GM12878 (cell line): ENCODE data around the gene PTCRA. TPM values are rescaled to one million over a fixed set of nuclear protein-coding genes. Genes with fewer than 3 reads are reported as not detected.

ENCODE experiments used
- ATAC-seq: fragments of 200-7000 bp; cut with Tn5 transposase; 3 replicates; pipeline ENCODE4 v1.9.1; 2020; ENCODE audit warnings: mild to moderate bottlenecking, moderate library complexity
- BruUV-seq: library from RNA; stranded (reverse); fragments of 400-500 nt; replicated peaks from 2 replicates; lab custom pipeline; 2021; lab: Mats Ljungman, UMichigan
- CTCF ChIA-PET: fragments of 300-600 bp; sonication (Branson Sonifier 250); formaldehyde crosslinking; extraction: SDS; loops from one replicate; lab custom pipeline; 2021; ENCODE audit warnings: inconsistent platforms; lab: Yijun Ruan, JAX
- POLR2A ChIA-PET: fragments of 350-600 bp; formaldehyde crosslinking; extraction: SDS; loops from one replicate; lab custom pipeline; 2021; ENCODE audit warnings: inconsistent platforms; lab: Charles Lee
- RAD21 ChIA-PET: fragments of 300-600 bp; sonication (Branson Sonifier 250); formaldehyde crosslinking; loops from one replicate; lab custom pipeline; 2023; ENCODE audit warnings: antibody characterized with exemption; ENCODE audit not compliant: unreplicated experiment; lab: Charles Lee
- SMC1A ChIA-PET: fragments of 300-600 bp; sonication (Branson Sonifier 250); formaldehyde crosslinking; loops from one replicate; lab custom pipeline; 2023; ENCODE audit not compliant: unreplicated experiment, uncharacterized antibody; lab: Charles Lee
- DNase-seq: peaks from one replicate; pipeline ENCODE4 v3.0.0-alpha.2; 2011; ENCODE audit warnings: low read depth, low spot score
- FAIRE-seq: peaks from 3 replicates; lab custom pipeline; 2011; peaks lifted over from hg19 to GRCh38; lab: Jason Lieb, UNC
- H2AFZ ChIP-seq: 2 replicates; pipeline ENCODE4 v1.6.0; 2011; ENCODE audit warnings: low read depth, low read length, control low read depth; ENCODE audit not compliant: control insufficient read depth
- H3K27ac ChIP-seq: 2 replicates; pipeline ENCODE4 v1.5.1; 2011; ENCODE audit warnings: control low read depth; ENCODE audit not compliant: control insufficient read depth, insufficient read depth
- H3K27me3 ChIP-seq, 2 experiments: replicated peaks in 1 of 2; 2 replicates each; pipeline versions ENCODE4 v1.6.0 to v1.6.1; 2011; ENCODE audit warnings: low read length in 1 of 2; ENCODE audit not compliant: control insufficient read depth in 2 of 2, insufficient read depth in 2 of 2
- H3K36me3 ChIP-seq, 2 experiments: 2 replicates each; pipeline ENCODE4 v1.5.1; 2011; ENCODE audit warnings: low read length in 1 of 2; ENCODE audit not compliant: control insufficient read depth in 2 of 2, insufficient read depth in 2 of 2
- H3K4me1 ChIP-seq: 2 replicates; pipeline ENCODE4 v1.6.1; 2011; ENCODE audit warnings: mild to moderate bottlenecking, low read length, moderate library complexity, mixed read lengths; ENCODE audit not compliant: control insufficient read depth, insufficient read depth
- H3K4me2 ChIP-seq: 2 replicates; pipeline ENCODE4 v1.6.0; 2011; ENCODE audit warnings: control low read depth; ENCODE audit not compliant: control insufficient read depth, insufficient read depth
- H3K4me3 ChIP-seq: fragments of 200-600 bp; sonication (generic); 2 replicates; pipeline ENCODE4 v1.5.1; 2016
- H3K79me2 ChIP-seq: 2 replicates; pipeline ENCODE4 v1.6.0; 2011; ENCODE audit warnings: low read length; ENCODE audit not compliant: control insufficient read depth, insufficient read depth
- H3K9ac ChIP-seq: 2 replicates; pipeline ENCODE4 v1.8.0; 2011; ENCODE audit warnings: low read length, control low read depth, mixed read lengths; ENCODE audit not compliant: control insufficient read depth, insufficient read depth
- H3K9me3 ChIP-seq: replicated peaks from 3 replicates; pipeline ENCODE4 v1.5.1; 2011; ENCODE audit warnings: mild to moderate bottlenecking, low read length; ENCODE audit not compliant: control insufficient read depth, insufficient read depth
- H4K20me1 ChIP-seq: 2 replicates; pipeline ENCODE4 v1.6.0; 2011; ENCODE audit not compliant: control insufficient read depth, insufficient read depth
- IKZF1 ChIP-seq: fragments of 450-650 bp; conservative IDR thresholded peaks from 2 replicates; pipeline ENCODE4 v1.6.1; 2017; ENCODE audit warnings: antibody characterized with exemption, mild to moderate bottlenecking
- MTA2 ChIP-seq: fragments of 450-650 bp; IDR thresholded peaks from 2 replicates; pipeline ENCODE4 v1.6.1; 2016; ENCODE audit warnings: low read depth, mild to moderate bottlenecking, moderate library complexity
- MYC ChIP-seq: IDR thresholded peaks from 2 replicates; pipeline ENCODE4 v1.6.1; 2011; ENCODE audit warnings: mild to moderate bottlenecking, low read length, moderate library complexity, inconsistent platforms; ENCODE audit not compliant: insufficient read depth, insufficient replicate concordance, insufficient read length, severe bottlenecking
- WGBS: methylation state at CpG from one replicate; pipeline ENCODE4 v1.1.6; 2016; ENCODE audit warnings: low lambda C conversion rate; ENCODE audit not compliant: insufficient replicate concordance, insufficient coverage; ENCODE audit errors: missing lambda C conversion rate; 5-methylcytosine and 5-hydroxymethylcytosine counted together
- in situ Hi-C: fragments of 300-500 bp; cut with MboI; formaldehyde crosslinking; loops from 9 replicates; pipeline ENCODE4 v1.14.3; 2018; ENCODE audit warnings: mixed read lengths
- intact Hi-C: fragments of 100-400 bp; cut with micrococcal nuclease; formaldehyde crosslinking; loops from one replicate; pipeline ENCODE4 v1.14.2; 2022; ENCODE audit not compliant: unreplicated experiment
- polyA plus RNA-seq, 11 experiments: library from polyadenylated mRNA; depleted of rRNA in 4 of 11; unstranded in 6 of 11; stranded (reverse) in 5 of 11; fragments of >200 nt; fragmentation: Nextera tagmentation in 4 of 11; fragmentation: Illumina TruSeq in 1 of 11; extraction: Ambion mirVana in 4 of 11; extraction: Trizol in 1 of 11; gene quantifications; 1 replicate in 1 of 11; 2 replicates in 10 of 11; pipeline versions ENCODE4 v1.2.1 to v1.2.3, GENCODE V29; 2011 to 2016; ENCODE audit warnings: inconsistent platforms in 2 of 11, missing spikeins in 2 of 11, low read depth in 1 of 11
- total RNA-seq, 4 experiments: library from RNA; depleted of rRNA in 3 of 4; stranded (reverse); fragments of >200 nt in 3 of 4; fragmentation: Illumina TruSeq in 1 of 4; extraction: Trizol in 1 of 4; gene quantifications; 2 replicates each; pipeline versions ENCODE4 v1.2.1 to v1.2.3, GENCODE V29; 2013 to 2021
- TF ChIP-seq, protein P1 (sequence below): fragments of 450-650 bp; IDR thresholded peaks from 2 replicates; pipeline ENCODE4 v1.6.1; 2017; ENCODE audit warnings: mild to moderate bottlenecking
- TF ChIP-seq, protein P2 (sequence below): fragments of 450-650 bp; formaldehyde crosslinking; IDR thresholded peaks from 2 replicates; pipeline ENCODE4 v1.4.0; 2020; ENCODE audit warnings: mild to moderate bottlenecking, moderate library complexity

Gene PTCRA
- total and polyA plus RNA-seq, 10 of the 15 experiments (the other 5 are each of a cell fraction or from before 2014, with no cell fraction given) = 0.10 to 1.1 (median 0.19) TPM; not detected in 4

DNA sequence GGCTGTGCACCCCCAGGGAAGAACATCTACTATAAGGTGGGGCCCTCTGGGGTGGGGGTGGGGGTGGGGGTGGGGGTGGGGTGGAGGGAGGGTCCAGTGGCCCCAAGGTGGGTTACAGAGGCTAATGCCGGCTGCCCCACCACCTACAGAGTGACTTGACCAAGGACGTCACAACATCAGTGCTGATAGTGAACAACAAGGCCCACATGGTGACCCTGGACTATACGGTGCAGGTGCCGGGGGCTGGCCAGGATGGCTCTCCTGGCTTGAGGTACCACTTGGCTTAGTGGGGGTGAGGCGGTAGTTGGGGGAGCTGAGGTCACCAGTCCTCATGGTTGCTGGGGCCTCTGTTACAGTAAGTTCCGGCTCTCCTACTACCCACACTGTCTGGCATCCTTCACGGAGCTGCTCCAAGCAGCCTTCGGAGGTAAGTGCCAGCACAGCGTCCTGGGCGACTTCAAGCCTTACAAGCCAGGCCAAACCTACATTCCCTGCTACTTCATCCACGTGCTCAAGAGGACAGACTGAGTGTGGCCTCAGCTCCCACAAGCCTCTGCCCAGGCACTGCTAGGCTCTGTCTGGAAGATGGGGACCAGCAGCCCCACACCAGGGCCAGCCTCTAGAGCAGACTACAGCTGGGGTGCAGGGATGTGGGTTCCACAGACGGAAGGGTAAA is 47.5 kb downstream of the PTCRA start:
- no TSS peak for BruUV-seq
- ChIA-PET CTCF (interaction anchor here (1.1 to 2.5 kb wide), 5 partner anchors 17 to 631 kb away, joined by 3 to 15 read pairs (median 3); partner anchors contain the start of gene CNPY3), POLR2A (no interaction called here), RAD21 (no interaction called here), SMC1A (interaction anchor here (1.3 to 1.5 kb wide), 2 partner anchors 29 to 179 kb away, joined by 3 read pairs; no protein-coding TSS in a partner anchor)
- no peaks in the 10 kb centered on the region for H3K27me3 ChIP-seq
- in situ Hi-C loops (no loop called here), intact Hi-C loops (no loop called here)
- H4K20me1 ChIP-seq = no peaks in the 10 kb centered on the region
- DNase-seq = no peak
- TF ChIP-seq MYC (no peak), IKZF1 (no peak), MTA2 (no peak)
- TF ChIP-seq, protein P1, sequence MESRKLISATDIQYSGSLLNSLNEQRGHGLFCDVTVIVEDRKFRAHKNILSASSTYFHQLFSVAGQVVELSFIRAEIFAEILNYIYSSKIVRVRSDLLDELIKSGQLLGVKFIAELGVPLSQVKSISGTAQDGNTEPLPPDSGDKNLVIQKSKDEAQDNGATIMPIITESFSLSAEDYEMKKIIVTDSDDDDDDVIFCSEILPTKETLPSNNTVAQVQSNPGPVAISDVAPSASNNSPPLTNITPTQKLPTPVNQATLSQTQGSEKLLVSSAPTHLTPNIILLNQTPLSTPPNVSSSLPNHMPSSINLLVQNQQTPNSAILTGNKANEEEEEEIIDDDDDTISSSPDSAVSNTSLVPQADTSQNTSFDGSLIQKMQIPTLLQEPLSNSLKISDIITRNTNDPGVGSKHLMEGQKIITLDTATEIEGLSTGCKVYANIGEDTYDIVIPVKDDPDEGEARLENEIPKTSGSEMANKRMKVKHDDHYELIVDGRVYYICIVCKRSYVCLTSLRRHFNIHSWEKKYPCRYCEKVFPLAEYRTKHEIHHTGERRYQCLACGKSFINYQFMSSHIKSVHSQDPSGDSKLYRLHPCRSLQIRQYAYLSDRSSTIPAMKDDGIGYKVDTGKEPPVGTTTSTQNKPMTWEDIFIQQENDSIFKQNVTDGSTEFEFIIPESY = no peak
- TF ChIP-seq, protein P2, sequence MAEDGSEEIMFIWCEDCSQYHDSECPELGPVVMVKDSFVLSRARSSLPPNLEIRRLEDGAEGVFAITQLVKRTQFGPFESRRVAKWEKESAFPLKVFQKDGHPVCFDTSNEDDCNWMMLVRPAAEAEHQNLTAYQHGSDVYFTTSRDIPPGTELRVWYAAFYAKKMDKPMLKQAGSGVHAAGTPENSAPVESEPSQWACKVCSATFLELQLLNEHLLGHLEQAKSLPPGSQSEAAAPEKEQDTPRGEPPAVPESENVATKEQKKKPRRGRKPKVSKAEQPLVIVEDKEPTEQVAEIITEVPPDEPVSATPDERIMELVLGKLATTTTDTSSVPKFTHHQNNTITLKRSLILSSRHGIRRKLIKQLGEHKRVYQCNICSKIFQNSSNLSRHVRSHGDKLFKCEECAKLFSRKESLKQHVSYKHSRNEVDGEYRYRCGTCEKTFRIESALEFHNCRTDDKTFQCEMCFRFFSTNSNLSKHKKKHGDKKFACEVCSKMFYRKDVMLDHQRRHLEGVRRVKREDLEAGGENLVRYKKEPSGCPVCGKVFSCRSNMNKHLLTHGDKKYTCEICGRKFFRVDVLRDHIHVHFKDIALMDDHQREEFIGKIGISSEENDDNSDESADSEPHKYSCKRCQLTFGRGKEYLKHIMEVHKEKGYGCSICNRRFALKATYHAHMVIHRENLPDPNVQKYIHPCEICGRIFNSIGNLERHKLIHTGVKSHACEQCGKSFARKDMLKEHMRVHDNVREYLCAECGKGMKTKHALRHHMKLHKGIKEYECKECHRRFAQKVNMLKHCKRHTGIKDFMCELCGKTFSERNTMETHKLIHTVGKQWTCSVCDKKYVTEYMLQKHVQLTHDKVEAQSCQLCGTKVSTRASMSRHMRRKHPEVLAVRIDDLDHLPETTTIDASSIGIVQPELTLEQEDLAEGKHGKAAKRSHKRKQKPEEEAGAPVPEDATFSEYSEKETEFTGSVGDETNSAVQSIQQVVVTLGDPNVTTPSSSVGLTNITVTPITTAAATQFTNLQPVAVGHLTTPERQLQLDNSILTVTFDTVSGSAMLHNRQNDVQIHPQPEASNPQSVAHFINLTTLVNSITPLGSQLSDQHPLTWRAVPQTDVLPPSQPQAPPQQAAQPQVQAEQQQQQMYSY (CRISPR knock-in tag) = no peak
- no peak overlapping the region for H3K4me3 ChIP-seq
- no peak overlapping the region for H3K9ac ChIP-seq
- FAIRE-seq = no peak
- H3K36me3 ChIP-seq = no peaks in the 10 kb centered on the region; a peak in 2 of 4 replicates
- H3K4me2 ChIP-seq = no peak overlapping the region
- 80% methylated on average over 12 of the region's 12 CpGs for WGBS
- peak; percentile 32 for ATAC-seq
- no peaks in the 10 kb centered on the region for H3K4me1 ChIP-seq
- H3K27ac ChIP-seq = no peak overlapping the region
- H3K79me2 ChIP-seq = no peaks in the 10 kb centered on the region
- no peaks in the 10 kb centered on the region for H3K9me3 ChIP-seq
- H2AFZ ChIP-seq = no peak overlapping the region
